NCI-H1092 (cell line): ENCODE data around the gene ZNF25.
"Not testable (repeated sequence)": the region's sequence is repeated elsewhere in the genome, so short reads cannot be mapped to it uniquely, and the experiment has no call there.

Experiments
- DNase-seq: peaks from one replicate; lab custom pipeline; 2025; lab: John Stamatoyannopoulos, UW

ZNF25 gene

GRCh38 chr10:37976091-37976879, at the start of gene ZNF25:
ZNF25 (minus strand) TSS chr10:37976647; CDS start chr10:37971722, 4,925 bp downstream.
- peak; percentile 95 for DNase-seq

GRCh38 chr10:38025283-38025682, 48.8 kb upstream of the ZNF25 start:
- no peak for DNase-seq

- not testable (repeated sequence) for DNase-seq
Measured at GRCh38 chr10:38019124-38019523, 42.7 kb upstream of the ZNF25 start.

- DNase-seq, result no peak
Measured at GRCh38 chr10:38016354-38016753, 39.9 kb upstream of the ZNF25 start.

GRCh38 chr10:38010119-38010903, 33.9 kb upstream of the ZNF25 start, which contains the start of gene ZNF33A:
ZNF33A (plus strand) TSS chr10:38010675; CDS start chr10:38012342, 1,667 bp downstream.
- DNase-seq, result peak; percentile 89

- DNase-seq, result no peak
Measured at GRCh38 chr10:38007991-38008390, 31.5 kb upstream of the ZNF25 start.

- no peak for DNase-seq
Measured at GRCh38 chr10:38007551-38007950, 31.1 kb upstream of the ZNF25 start.

GRCh38 chr10:38003588-38003987, 27.1 kb upstream of the ZNF25 start:
- no peak for DNase-seq

- no peak for DNase-seq
Measured at GRCh38 chr10:38003026-38003425, 26.6 kb upstream of the ZNF25 start.

- DNase-seq, result not testable (repeated sequence)
Measured at GRCh38 chr10:38000474-38000873, 24.0 kb upstream of the ZNF25 start.

- not testable (repeated sequence) for DNase-seq
Measured at GRCh38 chr10:37998920-37999319, 22.5 kb upstream of the ZNF25 start.

GRCh38 chr10:37992083-37992482, 15.6 kb upstream of the ZNF25 start:
- no peak for DNase-seq

GRCh38 chr10:37991655-37992054, 15.2 kb upstream of the ZNF25 start:
- DNase-seq, result no peak

- no peak for DNase-seq
Measured at GRCh38 chr10:37976880-37977203, 395 bp upstream of the ZNF25 start.

GRCh38 chr10:37975401-37975991, 951 bp downstream of the ZNF25 start:
- DNase-seq, result no peak

- DNase-seq, result no peak
Measured at GRCh38 chr10:37972396-37972795, 4.1 kb downstream of the ZNF25 start.

- no peak for DNase-seq
Measured at GRCh38 chr10:37965006-37965405, 11.4 kb downstream of the ZNF25 start.

- DNase-seq, result no peak
Measured at GRCh38 chr10:37960591-37961137, 15.8 kb downstream of the ZNF25 start.

GRCh38 chr10:37957841-37958240, 18.6 kb downstream of the ZNF25 start:
- DNase-seq, result no peak

GRCh38 chr10:37952926-37953325, 23.5 kb downstream of the ZNF25 start:
- no peak for DNase-seq

GRCh38 chr10:37952043-37952755, 24.2 kb downstream of the ZNF25 start:
- no peak for DNase-seq

GRCh38 chr10:37948210-37948609, 28.2 kb downstream of the ZNF25 start:
- DNase-seq, result no peak
